Stimulated activated CD4-positive, alpha-beta T cell treated with anti-CD3 and anti-CD28 coated beads, Interleukin-4, amount 100 ng/mL, for 1 hour (primary cell): ENCODE data around the gene RIBC2.
"Not testable (repeated sequence)": the region's sequence is repeated elsewhere in the genome, so short reads cannot be mapped to it uniquely, and the experiment has no call there.

ENCODE experiments used
- DNase-seq: peaks from one replicate; pipeline ENCODE4 v3.0.0-alpha.2; 2020

The RIBC2 gene, protein sequence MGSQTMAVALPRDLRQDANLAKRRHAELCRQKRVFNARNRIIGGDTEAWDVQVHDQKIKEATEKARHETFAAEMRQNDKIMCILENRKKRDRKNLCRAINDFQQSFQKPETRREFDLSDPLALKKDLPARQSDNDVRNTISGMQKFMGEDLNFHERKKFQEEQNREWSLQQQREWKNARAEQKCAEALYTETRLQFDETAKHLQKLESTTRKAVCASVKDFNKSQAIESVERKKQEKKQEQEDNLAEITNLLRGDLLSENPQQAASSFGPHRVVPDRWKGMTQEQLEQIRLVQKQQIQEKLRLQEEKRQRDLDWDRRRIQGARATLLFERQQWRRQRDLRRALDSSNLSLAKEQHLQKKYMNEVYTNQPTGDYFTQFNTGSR

DNA sequence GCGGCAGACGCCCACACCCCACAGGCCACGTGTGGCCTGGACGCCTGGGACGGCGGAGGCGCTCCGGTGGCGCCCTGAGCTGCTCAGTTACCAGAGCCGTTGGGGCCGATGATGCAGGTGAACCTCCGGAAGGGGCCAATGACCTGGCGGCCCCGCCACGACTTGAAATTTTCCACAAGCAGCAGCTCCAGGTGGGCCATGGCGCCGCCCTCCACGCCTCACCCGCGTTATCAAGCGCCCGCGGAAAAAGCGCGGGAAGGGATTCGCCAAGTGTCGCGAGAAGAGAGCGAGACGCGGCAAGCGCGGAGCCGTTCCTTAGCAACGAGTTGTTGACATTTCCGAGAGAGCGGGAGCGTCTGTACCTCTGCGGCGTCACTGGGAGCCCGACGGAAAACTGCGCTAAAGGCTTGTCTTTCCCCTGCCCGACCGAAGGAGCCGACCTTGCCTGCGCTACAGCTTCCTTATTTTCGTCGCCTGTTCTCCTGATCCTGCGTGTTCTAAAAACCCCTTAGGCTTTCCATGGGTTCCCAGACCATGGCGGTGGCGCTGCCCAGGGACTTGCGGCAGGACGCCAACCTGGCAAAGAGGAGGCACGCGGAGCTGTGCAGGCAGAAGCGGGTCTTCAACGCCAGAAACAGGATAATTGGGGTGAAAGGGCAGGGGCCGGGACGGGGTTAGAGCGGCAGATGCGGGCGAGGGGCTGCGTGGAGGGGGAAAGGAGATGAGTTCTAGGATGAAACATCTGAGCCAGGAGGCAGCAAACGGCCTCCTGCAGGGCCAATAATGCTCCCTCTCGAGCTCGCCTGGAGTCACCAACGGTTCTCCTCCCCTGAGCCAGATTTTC lies at the start of gene RIBC2, which contains the start of gene SMC1B:
Gene RIBC2, plus strand, starts transcription at position 326 of the 844 bp plus-strand sequence. Its CDS starts 194 bp downstream, at position 520.
Gene SMC1B, minus strand, starts transcription at position 232 of the 844 bp plus-strand sequence. Its CDS starts 32 bp downstream, at position 200.
- peak; percentile 79 for DNase-seq

- no peak for DNase-seq
Observed at GRCh38 chr22:45366713-45367112, 46.8 kb upstream of the RIBC2 start.

GRCh38 chr22:45373592-45373991 lies 39.9 kb upstream of the RIBC2 start:
- DNase-seq, result not testable (repeated sequence)

- DNase-seq, result no peak
Observed at GRCh38 chr22:45376009-45376408, 37.5 kb upstream of the RIBC2 start.

GRCh38 chr22:45376703-45377102 lies 36.8 kb upstream of the RIBC2 start:
- no peak for DNase-seq

DNA sequence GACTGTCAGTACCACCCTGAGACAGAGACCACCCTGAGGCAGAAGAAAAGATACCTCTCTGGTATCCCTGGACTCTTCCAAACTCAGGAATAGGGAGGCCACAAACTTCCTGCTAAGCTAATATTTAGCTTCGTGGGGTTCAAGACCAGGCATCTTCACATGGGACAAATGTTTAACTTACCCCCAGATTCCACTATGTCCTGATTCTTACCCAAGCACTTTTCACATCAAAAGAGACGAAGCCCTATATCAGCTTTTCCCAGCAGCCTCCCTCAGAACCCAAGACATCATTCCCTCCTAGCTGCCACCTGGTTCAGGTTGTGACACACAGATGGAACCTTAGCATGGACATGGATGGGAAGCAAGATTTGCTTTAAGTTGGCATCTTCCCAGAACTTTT lies 32.1 kb upstream of the RIBC2 start:
- DNase-seq, result no peak

DNA sequence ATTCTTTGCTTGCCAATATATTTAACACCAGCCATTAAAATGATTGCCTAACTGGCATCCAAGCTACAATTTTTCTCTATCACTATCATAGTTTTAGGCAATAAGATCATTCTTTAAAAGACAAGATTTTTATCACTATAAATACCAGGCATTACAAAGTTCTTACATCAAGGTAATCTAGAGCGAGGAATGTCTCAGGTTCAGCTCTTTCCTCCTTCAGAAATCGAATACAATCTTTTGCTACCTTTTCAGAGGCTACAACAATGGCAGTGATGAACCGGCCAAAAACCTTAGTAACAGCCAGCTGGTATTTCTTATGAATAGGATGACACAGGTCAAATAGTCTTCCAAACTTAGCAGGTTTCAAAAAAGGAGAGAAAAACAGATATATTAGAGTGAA lies 23.9 kb upstream of the RIBC2 start:
- DNase-seq, result no peak

DNA sequence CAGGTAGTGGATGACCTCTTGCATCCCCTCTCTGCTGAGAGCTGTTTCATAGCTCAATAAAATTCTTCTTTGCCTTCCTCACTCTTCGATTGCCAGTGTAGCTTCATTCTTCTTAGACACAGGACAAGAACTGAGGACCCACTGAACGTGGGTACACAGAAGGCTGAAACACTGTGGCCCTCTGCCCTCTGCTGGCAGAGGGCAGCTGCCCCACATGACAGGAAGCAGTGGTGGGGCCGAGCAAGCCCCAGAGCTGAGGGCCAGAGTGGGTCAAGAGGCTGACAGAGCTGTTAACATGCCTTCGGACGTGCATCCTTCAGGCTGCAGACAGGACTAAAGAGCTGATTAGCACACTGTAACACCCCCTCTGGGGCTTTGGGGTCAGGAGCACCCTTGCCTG lies 15.7 kb upstream of the RIBC2 start:
- DNase-seq, result no peak

- no peak for DNase-seq
Observed at GRCh38 chr22:45398214-45398613, 15.3 kb upstream of the RIBC2 start.

DNA sequence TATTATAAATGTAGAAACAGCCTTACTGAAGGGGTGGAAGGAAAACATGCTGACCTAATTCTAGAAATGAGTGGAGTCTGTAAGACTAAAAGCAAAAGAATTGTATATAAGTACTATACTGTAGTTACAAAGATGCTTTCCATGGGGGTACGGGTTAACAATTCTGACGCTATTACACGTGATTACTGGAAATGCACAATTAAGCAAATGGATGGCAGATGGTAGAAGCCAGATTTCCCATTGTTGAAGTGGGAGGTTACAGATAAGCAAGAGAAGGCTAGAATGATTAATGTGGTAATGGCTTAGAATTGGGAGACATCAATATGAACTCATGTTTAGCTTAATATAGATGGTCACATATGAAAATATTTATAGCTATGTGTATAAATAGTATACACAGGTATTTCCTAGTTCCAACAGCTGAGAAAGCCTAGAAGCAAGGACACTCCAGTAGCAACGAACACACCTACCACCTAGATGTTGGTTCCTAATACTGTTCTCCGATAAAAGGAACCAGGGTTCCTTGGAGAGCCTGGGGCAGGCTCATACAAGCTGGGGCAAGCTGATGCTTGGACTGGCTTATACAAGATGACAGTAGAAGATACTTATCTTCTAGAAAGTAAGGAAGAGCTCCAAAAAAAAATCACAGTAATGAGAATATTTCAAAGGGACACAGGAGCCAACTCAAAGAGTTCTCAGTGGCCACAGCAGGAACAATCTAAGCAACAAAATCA lies 13.6 kb upstream of the RIBC2 start:
- no peak for DNase-seq

DNA sequence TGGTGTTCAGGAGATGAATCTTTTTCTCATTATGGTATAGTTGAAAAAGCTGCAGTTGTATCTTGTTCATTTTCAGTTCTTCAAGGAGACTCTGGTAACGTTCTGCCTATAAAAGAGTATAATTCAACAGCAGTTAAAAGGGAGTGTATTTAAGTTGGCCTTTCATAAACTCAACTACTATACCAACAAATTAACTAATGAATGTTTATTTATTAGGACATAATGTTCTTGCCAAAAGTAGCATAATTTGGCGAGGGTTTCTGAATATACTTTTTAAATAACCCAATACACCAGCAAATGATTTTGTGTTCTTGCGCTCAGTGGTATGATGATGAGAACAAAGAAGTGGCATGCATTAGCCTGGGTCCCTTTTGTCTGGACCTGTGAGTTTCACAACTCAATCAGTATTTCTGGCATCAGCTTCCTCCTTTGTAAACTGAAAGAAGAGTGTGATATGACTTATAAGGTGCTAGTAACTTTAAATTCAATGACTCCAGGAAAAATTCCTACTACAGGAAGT lies 11.0 kb upstream of the RIBC2 start:
- DNase-seq, result no peak

- no peak for DNase-seq
Observed at GRCh38 chr22:45407793-45408192, 5.7 kb upstream of the RIBC2 start.

DNA sequence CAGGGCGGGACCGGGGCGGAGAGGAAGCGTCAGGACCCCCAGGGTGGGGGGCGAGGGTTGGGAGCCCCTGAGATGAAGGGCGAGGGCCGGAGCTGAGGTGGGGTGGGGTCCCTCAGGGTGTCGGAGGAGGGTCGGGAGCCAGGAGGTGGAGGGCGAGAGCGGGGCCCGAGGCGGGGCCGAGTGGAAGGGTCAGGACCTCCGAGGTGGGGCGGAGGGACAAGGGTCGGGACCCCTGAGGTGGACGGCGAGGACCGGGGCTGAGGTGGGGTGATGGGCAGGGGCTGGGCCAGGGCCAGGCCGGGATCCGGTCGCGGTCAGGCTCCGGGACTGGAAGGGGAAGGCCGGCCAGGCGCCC lies 503 bp upstream of the RIBC2 start:
- no peak for DNase-seq

- no peak for DNase-seq
Observed at GRCh38 chr22:45418056-45418769, 4.7 kb downstream of the RIBC2 start.

DNA sequence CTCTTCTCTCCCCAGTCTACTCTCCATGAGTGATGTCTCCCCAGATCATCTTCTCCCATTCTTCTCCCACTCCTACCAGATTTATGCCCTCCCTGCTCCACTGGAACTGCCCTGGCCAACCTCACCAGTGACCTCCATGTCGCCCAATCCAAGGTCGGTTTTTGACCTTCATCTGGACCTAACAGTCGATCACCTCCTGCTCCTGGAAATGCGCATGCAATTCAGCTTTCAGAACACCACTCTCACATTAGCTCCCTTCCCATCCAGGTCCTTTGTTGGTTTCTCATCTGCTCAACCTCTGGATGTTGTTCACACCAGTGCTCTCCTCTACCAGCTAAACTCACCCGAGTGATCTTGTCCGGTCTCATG lies 5.3 kb downstream of the RIBC2 start:
- DNase-seq, result no peak

- no peak for DNase-seq
Observed at GRCh38 chr22:45420011-45420410, 6.5 kb downstream of the RIBC2 start.

- DNase-seq, result no peak
Observed at GRCh38 chr22:45420539-45420938, 7.0 kb downstream of the RIBC2 start.

- DNase-seq, result no peak
Observed at GRCh38 chr22:45421349-45422055, 8.0 kb downstream of the RIBC2 start.

DNA sequence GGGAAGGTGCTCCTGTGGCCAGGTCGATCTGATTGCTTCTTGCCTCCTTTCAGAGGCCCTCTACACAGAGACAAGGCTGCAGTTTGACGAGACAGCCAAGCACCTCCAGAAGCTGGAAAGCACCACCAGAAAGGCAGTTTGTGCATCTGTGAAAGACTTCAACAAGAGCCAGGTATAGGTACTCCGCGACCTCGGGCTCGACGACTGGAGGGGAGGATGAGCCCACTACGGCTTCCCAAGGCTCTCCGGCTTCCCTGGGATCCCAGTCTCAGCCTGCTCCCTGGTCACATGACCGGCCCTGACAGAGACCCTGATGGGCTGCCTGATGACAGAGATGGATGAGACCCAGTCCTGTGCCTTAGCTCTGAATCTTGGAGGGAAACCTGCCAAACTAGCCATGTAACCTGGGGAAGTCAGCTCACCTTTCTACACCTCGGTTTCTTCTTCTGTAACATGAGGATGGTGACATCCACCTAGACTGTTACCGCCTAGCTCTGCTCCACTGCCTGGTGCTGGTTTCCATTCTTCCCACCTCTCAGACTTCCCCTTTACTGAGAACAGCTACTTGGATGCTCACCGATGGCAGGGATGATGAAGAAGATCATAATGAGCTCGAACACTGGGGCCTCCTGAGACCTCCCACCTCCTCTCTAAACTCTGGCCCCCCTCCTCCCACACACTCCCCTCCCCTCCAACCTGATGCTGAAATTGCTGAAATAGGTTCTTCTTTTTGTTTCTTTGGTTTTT lies 8.9 kb downstream of the RIBC2 start:
- DNase-seq, result no peak

GRCh38 chr22:45423524-45423923 lies 10.0 kb downstream of the RIBC2 start:
- DNase-seq, result no peak

- no peak for DNase-seq
Observed at GRCh38 chr22:45424241-45424731, 10.8 kb downstream of the RIBC2 start.
